GM19035 (cell line): ENCODE measurements around the gene ADAMTS10.
"Not testable (repeated sequence)": the region's sequence is repeated elsewhere in the genome, so short reads cannot be mapped to it uniquely, and the experiment has no call there.

Experiments used
- ATAC-seq: cut with Tn5 transposase; IDR thresholded peaks from one replicate; pipeline ENCODE4 v1.9.1; 2021; ENCODE audit not compliant: unreplicated experiment

ADAMTS10 gene

DNA sequence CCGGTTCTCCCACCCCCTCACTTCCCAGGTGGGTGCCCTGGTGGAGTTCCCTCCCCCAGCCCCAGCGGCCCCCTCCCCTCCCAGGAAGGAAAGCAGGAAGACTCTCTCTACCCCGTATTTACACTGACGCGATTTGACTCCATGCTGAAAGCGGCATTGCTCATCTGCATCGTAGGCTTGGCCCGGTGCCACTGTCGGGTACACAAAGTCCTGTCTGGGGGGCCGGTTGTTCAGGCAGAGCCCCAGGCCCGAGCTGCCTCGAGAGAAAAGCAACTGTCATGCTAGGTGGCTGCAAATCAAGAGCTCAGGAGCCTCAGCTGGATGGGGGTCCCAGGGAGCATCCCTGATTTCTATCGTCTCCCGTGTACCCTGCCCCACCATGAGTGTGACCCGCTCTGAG, 14.9 kb downstream of the ADAMTS10 start:
- ATAC-seq, result no peak

DNA sequence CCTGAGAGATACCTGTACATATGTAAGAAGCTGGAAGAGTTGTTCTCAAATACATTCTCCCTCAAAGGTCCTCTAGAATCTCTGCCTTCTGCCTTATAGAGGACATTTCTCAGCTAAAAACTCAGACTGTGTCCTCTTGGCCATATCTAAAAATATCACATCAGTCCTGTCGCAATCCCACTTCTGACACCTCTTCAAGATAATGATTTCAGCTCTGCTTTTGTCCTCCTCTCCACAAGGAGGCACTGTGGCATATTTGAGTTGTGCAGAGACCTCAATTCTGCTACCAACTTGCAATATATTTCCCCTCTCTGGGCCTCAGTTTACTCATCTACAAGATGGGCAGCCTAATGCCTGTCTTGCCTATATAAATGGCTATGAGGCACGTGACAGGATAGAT, 16.6 kb downstream of the ADAMTS10 start:
- no peak for ATAC-seq

DNA sequence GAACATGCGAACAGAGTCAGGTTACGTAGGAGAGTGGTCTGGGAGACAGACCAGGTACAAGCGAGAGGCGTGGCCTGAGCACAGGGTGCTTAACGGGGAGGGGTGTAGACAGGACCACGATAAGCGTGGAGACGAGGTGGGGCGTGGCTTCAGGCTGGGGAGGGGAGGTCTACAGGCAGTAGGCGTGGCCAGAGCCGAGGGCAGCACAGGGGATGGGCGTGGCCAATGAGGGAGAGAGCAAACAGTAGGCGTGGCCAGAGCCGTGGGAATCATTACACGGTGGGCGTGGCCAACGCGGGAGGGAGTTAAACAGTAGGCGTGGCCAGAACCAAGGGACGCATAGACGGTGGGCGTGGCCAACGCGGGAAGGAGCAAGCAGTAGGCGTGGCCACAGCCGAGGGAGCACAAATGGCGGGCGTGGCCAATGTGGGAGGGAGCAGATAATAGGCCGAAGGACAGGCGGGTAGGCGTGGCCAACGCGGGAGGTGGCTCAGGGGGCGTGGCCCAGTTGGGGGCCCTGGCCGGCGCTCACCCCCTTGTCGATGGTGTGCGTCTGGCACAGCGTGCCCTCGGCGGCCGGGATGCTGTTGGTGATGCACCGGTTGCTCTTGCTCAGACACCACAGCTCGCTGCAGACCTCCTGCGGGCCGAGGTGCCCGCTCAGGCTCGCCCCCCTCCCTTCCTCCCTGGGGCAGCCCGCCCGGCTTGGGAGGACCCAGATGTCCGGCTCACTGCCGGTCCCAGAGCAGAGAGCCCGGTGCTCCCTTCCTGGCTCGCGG, 18.1 kb downstream of the ADAMTS10 start:
- ATAC-seq, result no peak

DNA sequence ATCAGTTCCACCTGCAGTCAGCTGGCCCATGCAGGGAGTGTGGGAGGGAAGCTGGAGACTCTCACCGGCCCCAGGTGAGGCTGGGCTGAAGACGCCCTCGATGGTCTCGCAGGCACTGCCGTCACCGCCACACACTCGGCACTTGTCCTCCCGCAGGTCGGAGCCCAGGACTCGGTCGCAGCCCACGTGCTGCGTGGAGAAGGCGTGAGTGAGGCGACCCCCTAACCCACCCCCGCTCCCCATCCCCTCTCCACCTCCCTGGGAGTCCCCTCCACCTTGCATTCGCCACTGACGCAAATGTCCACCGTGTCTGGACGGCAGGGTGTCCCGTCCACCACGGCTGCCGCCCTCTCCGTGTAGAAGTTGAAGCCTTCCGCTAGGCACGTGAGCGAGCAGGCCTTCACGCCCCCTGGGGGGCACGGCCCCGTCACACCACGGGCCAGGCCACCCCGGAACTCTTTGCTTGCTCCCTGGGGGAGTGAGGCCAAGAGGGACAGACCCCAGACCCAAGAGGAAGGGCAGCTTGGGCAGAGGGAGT, 21.3 kb downstream of the ADAMTS10 start:
- ATAC-seq, result no peak

DNA sequence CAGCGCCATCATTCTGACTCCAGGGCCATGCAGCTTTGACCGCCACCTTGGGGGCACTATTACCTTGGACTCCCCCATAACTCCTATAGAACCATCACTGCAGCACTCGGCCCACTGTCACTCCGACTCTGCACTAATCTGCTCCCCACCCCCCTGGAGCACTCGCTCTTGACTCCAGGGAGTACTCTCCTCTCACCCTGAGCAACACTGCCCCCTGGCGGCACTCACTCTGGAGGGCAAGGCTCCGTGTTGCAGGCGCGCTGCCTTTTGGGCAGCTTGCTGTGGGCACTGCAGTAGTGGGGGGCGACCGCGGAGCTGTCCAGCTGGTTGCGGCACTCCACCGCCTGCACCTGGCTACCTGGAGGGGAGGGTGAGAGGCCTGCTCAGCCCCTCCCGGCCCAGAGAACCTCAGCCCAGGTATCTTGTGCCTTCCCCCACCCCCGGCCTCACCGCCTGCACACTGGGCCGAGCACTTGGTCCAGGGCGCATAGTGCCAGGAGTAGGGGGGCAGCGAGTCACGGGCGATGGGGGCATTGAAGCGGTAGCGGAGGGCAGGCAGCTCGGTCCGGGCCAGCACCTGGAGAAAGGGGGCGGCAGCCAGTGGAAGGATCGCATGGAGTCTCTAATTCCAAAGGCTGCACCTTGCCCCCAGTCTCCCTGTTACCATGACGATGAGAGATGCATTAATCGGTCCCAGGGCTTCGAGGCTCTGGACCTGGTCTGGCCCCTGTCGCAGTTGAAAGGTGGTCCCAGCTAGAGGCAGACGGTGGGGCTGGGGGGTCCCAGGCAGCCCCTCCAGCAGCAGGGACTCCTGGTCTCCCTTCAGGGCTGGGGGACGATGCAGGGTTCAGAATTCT, 24.4 kb downstream of the ADAMTS10 start:
- no peak for ATAC-seq

DNA sequence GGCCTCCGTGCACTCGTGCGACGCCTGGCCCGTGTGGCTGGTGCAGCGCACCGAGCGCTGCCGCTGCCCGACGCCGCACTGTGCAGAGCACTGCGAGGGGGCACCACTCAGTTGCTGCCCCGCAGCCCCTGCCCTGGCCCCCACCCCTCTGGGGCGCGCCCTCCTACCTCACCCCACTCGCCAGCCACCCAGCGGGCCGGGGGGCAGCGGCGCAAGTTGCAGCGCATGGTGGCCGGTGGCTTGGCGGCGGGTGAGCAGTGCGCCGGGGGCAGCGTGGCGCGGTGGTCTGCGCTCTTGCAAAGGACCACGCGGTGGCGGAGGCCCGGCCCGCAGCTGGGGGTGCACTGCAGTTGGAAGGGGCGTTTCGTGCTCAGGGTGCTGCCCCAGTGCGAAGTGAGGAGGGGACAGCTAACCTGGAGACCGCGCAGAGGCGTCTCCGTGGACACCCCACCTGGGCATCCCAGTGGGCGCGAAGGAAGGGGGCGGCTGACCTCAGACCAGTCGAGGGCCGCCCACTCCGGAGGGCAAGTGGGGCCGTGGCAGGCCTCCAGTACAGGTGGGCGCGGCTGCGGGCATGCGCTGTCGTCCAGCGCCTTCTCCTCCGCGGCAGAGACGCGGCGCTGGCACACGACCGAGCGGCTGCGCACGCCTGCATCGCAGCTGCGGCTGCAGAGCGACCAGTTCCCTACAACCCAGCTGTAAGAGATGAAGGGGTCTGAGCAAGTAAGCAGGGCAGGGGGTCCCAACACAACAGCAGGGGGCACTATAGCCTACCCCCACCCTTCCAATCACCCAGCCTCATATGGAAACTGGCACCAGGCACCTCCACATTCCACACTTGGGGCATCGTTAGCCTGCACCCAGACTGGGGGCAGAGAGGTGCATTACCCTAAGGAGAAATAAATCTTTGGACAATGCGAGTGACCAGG, 25.3 kb downstream of the ADAMTS10 start:
- no peak for ATAC-seq

DNA sequence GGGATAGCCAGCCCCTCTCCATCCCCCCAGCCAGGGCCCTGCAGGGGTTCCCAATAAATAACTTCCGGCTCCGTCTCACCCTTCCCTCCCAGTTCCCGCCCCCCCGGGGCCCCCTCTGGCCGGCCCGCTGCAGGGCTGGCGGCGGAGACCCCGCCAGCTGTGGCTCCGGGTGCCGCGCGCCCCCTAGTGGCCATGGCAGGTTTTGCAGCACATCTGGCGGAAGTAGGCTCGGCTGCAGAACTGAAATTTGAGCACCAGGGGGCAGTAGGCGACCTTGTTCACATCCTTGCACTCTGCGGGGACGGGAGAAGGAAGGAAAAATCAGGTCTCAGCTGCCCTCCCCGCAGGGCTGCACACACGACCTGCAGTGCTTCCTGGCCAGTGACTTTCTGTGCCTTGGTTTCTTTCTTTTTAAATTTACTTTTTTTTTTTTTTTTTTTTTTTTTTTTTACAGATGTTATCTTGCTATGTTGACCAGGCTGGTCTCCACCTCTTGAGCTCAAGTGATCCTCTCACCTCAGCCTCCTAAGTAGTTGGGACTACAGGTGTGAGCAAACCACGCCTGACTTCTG, 29.7 kb downstream of the ADAMTS10 start:
- ATAC-seq, result peak; percentile 46

DNA sequence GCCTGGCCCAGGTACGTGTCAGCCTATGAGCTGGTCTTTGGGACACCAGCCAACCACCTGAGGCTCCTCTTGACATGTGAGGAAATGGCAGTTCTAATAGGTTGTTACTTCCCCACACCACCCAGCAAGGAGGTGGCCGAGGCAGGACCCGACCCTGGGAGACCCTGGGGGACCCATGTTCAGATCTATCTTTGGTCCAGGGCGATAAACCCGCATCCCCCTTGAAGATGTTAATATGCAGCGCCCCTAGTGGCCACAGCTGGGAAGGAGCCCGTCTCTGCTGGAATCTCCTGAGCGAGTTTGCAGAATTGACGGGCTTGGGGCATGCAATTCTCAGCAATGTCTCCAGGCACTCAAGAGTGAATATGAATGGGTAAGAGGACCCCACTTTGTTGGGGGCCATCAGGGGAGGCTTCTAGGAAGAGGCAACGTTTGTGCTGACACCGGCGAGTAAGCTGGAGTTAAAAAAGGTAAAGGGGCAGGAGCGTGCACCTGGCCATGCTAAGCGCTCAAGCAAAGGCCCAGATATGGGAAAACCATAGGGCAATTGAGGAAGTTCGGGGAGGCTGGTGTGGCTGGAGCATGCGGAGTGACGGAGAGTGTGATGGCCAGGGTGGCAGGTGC, 31.8 kb downstream of the ADAMTS10 start:
- no peak for ATAC-seq

DNA sequence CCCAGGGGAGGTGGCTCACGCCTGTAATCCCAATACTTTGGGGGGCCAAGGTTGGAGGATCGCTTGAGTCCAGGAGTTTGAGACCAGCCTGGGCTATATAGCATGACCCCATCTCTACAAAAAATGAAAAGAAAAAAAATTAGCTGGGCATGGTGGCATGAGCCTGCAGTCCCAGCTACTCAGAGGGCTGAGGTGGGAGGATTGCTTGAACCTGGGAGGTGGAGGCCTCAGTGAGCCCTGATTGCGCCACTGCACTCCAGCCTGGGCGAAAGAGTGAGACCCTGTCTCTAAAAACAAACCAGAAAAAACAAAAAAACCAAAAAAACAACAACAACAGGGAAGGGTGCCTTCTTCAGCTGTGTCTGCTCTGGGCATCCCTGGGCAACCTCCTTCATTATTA, 32.8 kb downstream of the ADAMTS10 start:
- no peak for ATAC-seq

DNA sequence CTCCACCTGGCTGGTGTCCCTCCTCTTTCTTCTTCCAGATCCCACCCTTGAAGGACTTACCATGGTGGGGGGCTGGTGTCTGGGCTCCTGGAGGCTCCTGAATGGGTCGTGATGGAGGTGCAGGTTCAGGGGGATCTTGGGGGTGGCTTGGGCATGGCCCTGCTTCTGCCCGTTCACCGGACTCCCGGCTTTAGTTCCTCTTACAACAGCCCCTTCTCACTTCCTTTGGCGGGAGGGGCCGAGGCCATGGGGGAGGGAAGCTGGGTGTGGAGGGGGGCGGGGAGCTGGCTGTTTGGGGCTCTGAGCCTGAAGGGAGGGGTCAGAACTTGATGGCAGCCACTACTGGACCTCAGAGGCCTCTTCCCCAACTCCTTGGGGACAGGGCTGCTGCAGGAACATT, 33.3 kb downstream of the ADAMTS10 start, which contains the start of gene MYO1F:
TSS of gene MYO1F (minus strand) at position 196 of the 400 bp plus-strand sequence. CDS start at position 63, 133 bp downstream.
- ATAC-seq, result no peak

DNA sequence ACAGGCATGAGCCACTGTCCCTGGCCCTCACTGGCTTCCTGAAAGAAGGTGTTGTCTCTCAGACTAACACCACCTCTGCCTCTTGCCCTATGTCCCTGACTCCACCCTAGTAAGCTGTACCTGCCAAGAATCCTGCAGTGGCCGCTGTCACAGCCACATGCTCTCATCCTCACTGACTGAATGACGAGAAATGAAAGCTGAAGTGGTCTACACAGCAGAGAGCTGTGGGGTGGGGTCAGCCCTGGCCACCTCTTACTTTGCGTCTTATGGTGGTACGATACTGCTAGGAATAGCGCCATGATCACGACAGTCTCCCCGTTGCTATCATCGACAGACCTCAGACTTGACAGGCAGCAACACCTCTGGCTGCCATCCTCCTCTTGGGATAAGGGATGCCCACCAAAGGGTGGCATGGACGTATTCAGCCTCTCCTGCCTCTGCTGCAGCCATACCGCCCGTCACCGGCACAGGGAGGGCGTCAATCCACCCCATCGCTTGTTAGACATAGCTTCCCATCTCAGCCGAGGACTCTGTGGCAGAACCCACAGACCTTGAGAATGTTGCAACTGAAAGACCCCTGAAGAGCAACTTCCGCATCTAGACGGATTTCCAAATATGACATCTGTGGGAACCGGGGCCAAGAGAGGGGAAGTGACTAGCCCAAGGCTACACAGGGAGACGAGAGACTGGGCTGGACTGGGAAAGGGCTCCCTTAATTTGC, 34.1 kb downstream of the ADAMTS10 start:
- ATAC-seq, result no peak

DNA sequence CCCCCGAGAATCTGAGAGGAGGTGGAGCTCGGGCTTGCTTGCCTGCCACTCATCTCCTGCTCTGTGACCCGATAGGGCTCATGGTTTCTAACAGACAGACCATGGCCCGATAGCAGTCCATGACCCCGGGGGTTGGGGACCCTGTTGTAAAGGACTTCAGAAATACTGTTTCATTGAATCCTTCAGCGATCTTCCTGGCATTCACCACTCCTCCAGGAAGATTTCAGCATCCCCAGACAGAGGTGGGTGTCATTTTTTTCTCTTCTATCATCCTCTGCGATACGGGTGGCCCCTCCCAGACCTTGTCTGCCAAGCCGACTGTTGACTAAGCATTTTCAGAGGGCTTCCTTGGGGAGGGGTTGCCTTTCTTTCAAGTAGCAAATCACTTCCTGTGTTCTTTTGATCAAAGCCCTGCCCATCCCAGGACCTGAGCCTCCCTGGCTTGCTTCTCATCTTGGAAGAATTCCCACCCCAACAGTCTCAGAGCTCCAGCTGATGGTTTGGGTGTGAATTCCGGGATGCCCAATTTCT, 35.0 kb downstream of the ADAMTS10 start:
- ATAC-seq, result no peak

DNA sequence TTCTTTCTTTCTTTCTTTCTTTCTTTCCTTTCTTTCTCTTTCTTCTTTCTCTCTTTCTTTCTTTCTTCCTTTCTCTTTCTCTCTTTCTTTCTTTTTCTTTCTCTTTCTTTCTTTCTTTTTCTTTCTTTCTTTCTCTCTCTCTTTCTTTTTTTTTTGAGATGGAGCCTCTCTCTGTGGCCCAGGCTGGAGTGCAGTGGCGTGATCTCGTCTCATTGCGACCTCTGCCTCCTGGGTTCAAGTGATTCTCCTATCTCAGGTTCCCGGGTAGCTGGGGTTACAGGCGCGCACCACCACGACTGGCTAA, 35.9 kb downstream of the ADAMTS10 start:
- not testable (repeated sequence) for ATAC-seq

DNA sequence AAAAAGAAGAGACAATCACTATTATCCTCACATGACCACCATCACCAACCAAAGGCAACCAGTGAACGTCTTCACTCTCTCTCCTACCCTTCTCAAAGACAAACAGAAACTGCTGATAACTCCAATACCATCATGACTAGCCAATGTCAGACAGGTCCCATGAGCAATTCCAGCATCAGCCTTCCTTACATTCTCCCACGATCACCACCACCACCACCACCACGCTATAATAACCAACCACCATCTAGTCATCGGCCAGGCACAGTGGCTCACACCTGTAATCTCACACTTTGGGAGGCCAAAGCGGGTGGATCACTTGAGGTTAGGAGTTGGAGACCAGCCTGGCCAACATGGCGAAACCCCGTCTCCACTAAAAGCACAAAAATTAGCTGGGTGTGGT, 37.2 kb downstream of the ADAMTS10 start:
- no peak for ATAC-seq

DNA sequence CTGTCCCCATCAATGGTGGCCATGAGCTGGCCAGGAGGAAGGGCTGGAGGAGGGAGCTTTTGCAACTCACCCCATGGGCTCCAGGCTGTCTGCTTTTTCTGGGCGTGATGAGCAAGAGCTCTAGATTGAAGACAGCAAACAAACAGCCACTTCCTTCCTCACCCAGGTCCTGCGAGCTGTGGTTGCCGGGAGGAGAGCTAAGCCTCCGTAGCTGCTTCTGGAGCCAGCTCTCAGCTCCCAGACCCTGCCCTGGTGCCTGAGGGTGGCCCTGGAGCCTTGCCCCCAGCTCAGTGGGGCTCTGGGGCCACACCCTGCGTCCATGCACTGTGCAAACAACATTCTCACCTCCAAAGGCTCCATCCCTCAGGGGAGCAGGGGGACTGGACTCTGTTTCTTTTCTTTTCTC, 39.5 kb downstream of the ADAMTS10 start:
- no peak for ATAC-seq

DNA sequence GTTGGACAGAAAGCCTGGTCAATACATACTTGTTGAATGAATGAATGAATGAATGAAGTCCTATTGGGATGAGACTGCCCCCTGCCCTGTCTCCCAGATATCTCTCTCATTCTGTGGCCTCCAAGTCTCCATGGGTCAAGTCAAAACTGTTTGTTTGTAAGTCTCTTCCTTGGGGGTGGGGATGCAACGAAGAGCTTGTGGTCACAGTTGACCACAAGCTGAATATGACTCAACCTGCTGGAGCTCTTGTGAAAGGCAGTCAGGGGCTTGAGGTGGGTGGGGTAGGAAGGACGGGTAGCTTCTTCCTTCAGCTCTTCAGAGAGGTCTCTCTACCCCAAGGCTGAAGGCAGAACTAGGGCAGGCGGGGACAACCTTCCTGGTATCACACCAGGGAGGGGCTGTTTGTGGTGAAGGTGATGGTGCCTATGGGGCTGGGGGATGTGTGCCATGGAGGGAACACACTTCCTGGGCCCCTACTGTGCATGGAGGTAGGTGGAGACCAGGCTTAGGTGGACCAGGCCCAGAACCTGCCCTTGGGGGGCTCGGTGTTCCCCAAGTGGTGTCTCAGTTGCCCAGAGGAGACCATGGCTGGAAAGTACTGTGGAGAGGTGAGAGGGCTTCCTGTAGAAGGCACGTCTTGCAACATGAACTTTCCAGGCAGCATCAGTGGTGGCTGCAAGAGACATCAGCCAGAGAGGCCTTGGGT, 41.3 kb downstream of the ADAMTS10 start:
- peak; percentile 69 for ATAC-seq

DNA sequence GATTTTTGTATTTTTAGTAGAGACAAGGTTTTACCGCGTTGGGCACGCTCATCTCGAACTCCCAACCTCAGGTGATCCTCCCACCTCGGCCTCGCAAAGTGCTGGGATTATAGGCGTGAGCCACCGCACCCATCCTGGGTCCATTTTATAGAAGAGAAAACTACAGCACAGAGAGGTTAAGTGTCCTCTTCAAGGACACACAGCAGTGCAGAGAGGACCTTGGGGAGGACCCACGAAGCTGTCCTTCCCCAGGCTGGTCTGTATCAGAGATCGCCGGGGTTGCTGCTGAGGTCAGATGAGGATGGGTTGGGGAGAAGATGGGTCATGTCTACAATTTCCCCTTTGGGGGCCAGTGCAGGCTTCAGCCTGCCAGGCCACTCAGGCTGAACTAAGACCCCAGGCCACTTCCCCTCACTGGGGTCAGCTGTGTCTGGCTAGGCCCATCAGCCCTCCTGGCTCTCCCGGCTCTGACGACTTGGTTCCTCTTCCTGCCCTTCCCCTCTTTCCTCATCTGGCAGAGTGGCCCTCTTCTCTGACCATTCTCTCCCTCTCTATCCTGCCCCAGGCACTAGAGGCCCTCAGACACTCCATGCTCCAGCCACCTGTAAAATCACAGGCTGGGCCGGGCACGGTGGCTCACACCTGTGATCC, 42.9 kb downstream of the ADAMTS10 start:
- ATAC-seq, result no peak

DNA sequence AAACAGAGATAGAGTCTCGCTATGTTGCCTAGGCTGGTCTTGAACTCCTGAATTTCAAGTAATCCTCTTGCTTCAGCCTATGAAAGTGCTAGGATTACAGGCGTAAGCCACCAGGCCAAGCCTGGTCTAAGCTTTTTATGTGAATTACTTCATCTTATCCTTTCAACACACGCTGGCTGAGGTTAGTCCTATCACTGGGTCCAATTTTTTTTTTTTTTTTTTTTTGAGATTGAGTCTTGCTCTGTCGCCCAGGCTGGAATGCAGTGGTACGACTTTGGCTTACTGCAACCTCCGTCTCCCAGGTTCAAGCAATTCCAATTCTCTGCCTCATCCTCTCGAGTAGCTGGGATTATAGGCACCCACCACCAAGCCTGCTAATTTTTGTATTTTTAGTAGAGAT, 43.7 kb downstream of the ADAMTS10 start:
- no peak for ATAC-seq
